H9 (cell line): Measurements from ENCODE around the gene RAI1. TPM values are rescaled to one million over a fixed set of nuclear protein-coding genes. Genes with fewer than 3 reads are reported as not detected.

Source experiments
- DNase-seq: peaks from one replicate; pipeline ENCODE4 v3.0.0-alpha.2; 2017
- H2AFZ ChIP-seq: one replicate; pipeline ENCODE4 v1.6.1; 2013; ENCODE audit warnings: mild to moderate bottlenecking, low read length, control low read depth, moderate library complexity
- H2AK5ac ChIP-seq: 2 replicates; pipeline ENCODE4 v1.6.1; 2013; ENCODE audit warnings: low read length, control low read depth, mixed read lengths; ENCODE audit not compliant: insufficient read length
- H2BK120ac ChIP-seq: one replicate; pipeline ENCODE4 v1.6.1; 2013; ENCODE audit warnings: low read depth, mild to moderate bottlenecking, low read length, control low read depth, inconsistent platforms; ENCODE audit not compliant: poor library complexity, severe bottlenecking
- H2BK12ac ChIP-seq: 2 replicates; pipeline ENCODE4 v1.6.1; 2013; ENCODE audit warnings: low read length, control low read depth, mixed read lengths, low read depth; ENCODE audit not compliant: insufficient read length
- H2BK15ac ChIP-seq: 2 replicates; pipeline ENCODE4 v1.6.1; 2013; ENCODE audit warnings: low read depth, low read length, control low read depth
- H2BK20ac ChIP-seq: one replicate; pipeline ENCODE4 v1.6.1; 2013; ENCODE audit warnings: low read depth, mild to moderate bottlenecking, low read length, control low read depth, inconsistent platforms; ENCODE audit not compliant: poor library complexity, severe bottlenecking
- H2BK5ac ChIP-seq: 2 replicates; pipeline ENCODE4 v1.6.1; 2013; ENCODE audit warnings: low read length, control low read depth, mixed read lengths; ENCODE audit not compliant: insufficient read length
- H3K14ac ChIP-seq: 2 replicates; pipeline ENCODE4 v1.6.1; 2013; ENCODE audit warnings: low read length, control low read depth; ENCODE audit not compliant: insufficient read depth
- H3K18ac ChIP-seq: 2 replicates; pipeline ENCODE4 v1.6.1; 2013; ENCODE audit warnings: low read depth, mild to moderate bottlenecking, mixed read lengths, low read length, control low read depth; ENCODE audit not compliant: insufficient read length
- H3K23ac ChIP-seq: 2 replicates; pipeline ENCODE4 v1.6.1; 2013; ENCODE audit warnings: low read length, control low read depth, mixed read lengths, low read depth; ENCODE audit not compliant: insufficient read length
- H3K23me2 ChIP-seq: 2 replicates; pipeline ENCODE4 v1.6.1; 2013; ENCODE audit warnings: low read depth, mild to moderate bottlenecking, mixed read lengths, low read length, control low read depth; ENCODE audit not compliant: insufficient read length, poor library complexity, severe bottlenecking
- H3K27ac ChIP-seq: 2 replicates; pipeline ENCODE4 v1.5.1; 2013; ENCODE audit warnings: low read length, control low read depth, mixed read lengths, low read depth; ENCODE audit not compliant: insufficient read length
- H3K27me3 ChIP-seq: 2 replicates; pipeline ENCODE4 v1.6.1; 2013; ENCODE audit warnings: low read length, control low read depth, inconsistent platforms; ENCODE audit not compliant: insufficient read depth
- H3K4ac ChIP-seq: 2 replicates; pipeline ENCODE4 v1.6.1; 2013; ENCODE audit warnings: low read depth, mild to moderate bottlenecking, control low read depth, inconsistent platforms, low read length, moderate library complexity
- H3K4me1 ChIP-seq: 2 replicates; pipeline ENCODE4 v1.6.1; 2013; ENCODE audit warnings: low read length, control low read depth, inconsistent platforms; ENCODE audit not compliant: insufficient read depth
- H3K4me2 ChIP-seq: 2 replicates; pipeline ENCODE4 v1.6.1; 2013; ENCODE audit warnings: low read length, control low read depth, mixed read lengths; ENCODE audit not compliant: insufficient read length, insufficient read depth
- H3K56ac ChIP-seq: 2 replicates; pipeline ENCODE4 v1.6.1; 2013; ENCODE audit warnings: low read depth, mild to moderate bottlenecking, mixed read lengths, low read length, control low read depth; ENCODE audit not compliant: insufficient read length
- H3K79me1 ChIP-seq: 2 replicates; pipeline ENCODE4 v1.6.1; 2013; ENCODE audit warnings: low read depth, mild to moderate bottlenecking, moderate library complexity, low read length, control low read depth, inconsistent platforms; ENCODE audit not compliant: insufficient read depth, poor library complexity, severe bottlenecking
- H3K79me2 ChIP-seq: 2 replicates; pipeline ENCODE4 v1.6.1; 2013; ENCODE audit warnings: low read length, control low read depth, inconsistent platforms; ENCODE audit not compliant: insufficient read depth
- H3K9ac ChIP-seq: 2 replicates; pipeline ENCODE4 v1.6.1; 2013; ENCODE audit warnings: low read length, control low read depth, mixed read lengths; ENCODE audit not compliant: insufficient read length; ENCODE audit errors: extremely low read depth
- H3K9me3 ChIP-seq: one replicate; pipeline ENCODE4 v1.6.1; 2013; ENCODE audit warnings: low read depth, low read length, inconsistent platforms; ENCODE audit not compliant: control insufficient read depth
- H3T11ph ChIP-seq: one replicate; pipeline ENCODE4 v1.6.1; 2013; ENCODE audit warnings: mild to moderate bottlenecking, low read length, control low read depth, inconsistent platforms
- H4K20me1 ChIP-seq: one replicate; pipeline ENCODE4 v1.6.1; 2013; ENCODE audit not compliant: control insufficient read depth, insufficient read length, insufficient read depth
- H4K5ac ChIP-seq: 2 replicates; pipeline ENCODE4 v1.6.1; 2013; ENCODE audit warnings: low read depth, mild to moderate bottlenecking, mixed read lengths, low read length, control low read depth; ENCODE audit not compliant: insufficient read length
- H4K8ac ChIP-seq: replicated peaks from 2 replicates; pipeline ENCODE4 v1.6.1; 2013; ENCODE audit warnings: low read length, control low read depth, mixed read lengths, low read depth; ENCODE audit not compliant: insufficient read length
- H4K91ac ChIP-seq: 2 replicates; pipeline ENCODE4 v1.6.1; 2013; ENCODE audit warnings: low read depth, mild to moderate bottlenecking, moderate library complexity, mixed read lengths, low read length, control low read depth; ENCODE audit not compliant: insufficient read length
- H3K27ac Mint-ChIP-seq, 3 experiments: 2 replicates in 2 of 3; 3 replicates in 1 of 3; pipeline ENCODE4 v1.8.0; 2020 to 2021; ENCODE audit warnings: mixed read lengths in 3 of 3, mild to moderate bottlenecking in 1 of 3, moderate library complexity in 1 of 3
- H3K27me3 Mint-ChIP-seq: 2 replicates; pipeline ENCODE4 v1.8.0; 2021; ENCODE audit warnings: low read depth, mild to moderate bottlenecking, moderate library complexity, mixed read lengths
- H3K36me3 Mint-ChIP-seq, 3 experiments: 2 replicates in 2 of 3; 3 replicates in 1 of 3; pipeline ENCODE4 v1.8.0; 2020 to 2021; ENCODE audit warnings: low read depth in 3 of 3, mixed read lengths in 3 of 3; ENCODE audit not compliant: insufficient read depth in 1 of 3
- H3K4me1 Mint-ChIP-seq, 2 experiments: 2 replicates each; pipeline ENCODE4 v1.8.0; 2020; ENCODE audit warnings: mixed read lengths in 2 of 2
- H3K4me3 Mint-ChIP-seq, 2 experiments: 2 replicates in 1 of 2; 3 replicates in 1 of 2; pipeline ENCODE4 v1.8.0; 2020 to 2021; ENCODE audit warnings: mild to moderate bottlenecking in 2 of 2, mixed read lengths in 2 of 2, moderate library complexity in 1 of 2
- H3K9me3 Mint-ChIP-seq, 2 experiments: 2 replicates in 1 of 2; 3 replicates in 1 of 2; pipeline ENCODE4 v1.8.0; 2020; ENCODE audit warnings: mild to moderate bottlenecking in 2 of 2, mixed read lengths in 2 of 2, moderate library complexity in 1 of 2
- CTCF ChIP-seq: fragments of 200-600 bp; sonication (generic); conservative IDR thresholded peaks from 3 replicates; pipeline ENCODE4 v1.8.0; 2021; ENCODE audit warnings: antibody characterized with exemption, mild to moderate bottlenecking
- WGBS: extraction: QIAGEN DNeasy Blood & Tissue Kit; methylation state at CpG from one replicate; pipeline ENCODE4 v1.1.7; 2013; ENCODE audit warnings: missing lambda C conversion rate, low lambda C conversion rate, mixed read lengths; ENCODE audit not compliant: insufficient read length; ENCODE audit errors: extremely low coverage; 5-methylcytosine and 5-hydroxymethylcytosine counted together
- total RNA-seq: library from RNA; stranded (reverse); gene quantifications from 2 replicates; pipeline ENCODE4 v1.2.1, GENCODE V29; 2021

Gene RAI1
- total RNA-seq, 1 experiment from 2014 or later = 1.5 TPM

- peak overlapping the region; percentile 96 for H2AK5ac ChIP-seq
- peak overlapping the region; percentile 37 for H3K9ac ChIP-seq
- Mint-ChIP-seq H3K9me3 (no peaks in the 10 kb centered on the region; a peak in 3 of 5 replicates), H3K4me3 (peak overlapping the region; percentile 76 to 87), H3K36me3 (peaks cover 7 to 24% (median 21%) of the 10 kb centered on the region in 3 experiments), H3K4me1 (peaks cover 57 to 70% of the 10 kb centered on the region in 2 experiments), H3K27me3 (peaks cover 2% of the 10 kb centered on the region; the same call in 1 of the 2 replicates), H3K27ac (peak overlapping the region; percentile 98 to 99 (median 99))
- peaks cover 3% of the 10 kb centered on the region for H4K20me1 ChIP-seq
- H2AFZ ChIP-seq = no peak overlapping the region
- H4K91ac ChIP-seq = peak overlapping the region; percentile 2
- H3K27me3 ChIP-seq = no peaks in the 10 kb centered on the region
- peak overlapping the region; percentile 81 for H3K4ac ChIP-seq
- no peak overlapping the region for H3K56ac ChIP-seq
- H3K9me3 ChIP-seq = no peaks in the 10 kb centered on the region
- peak overlapping the region; percentile 83 for H3K18ac ChIP-seq
- H2BK120ac ChIP-seq = peak overlapping the region; percentile 65
- peak; percentile 84 for DNase-seq
- no peak for TF ChIP-seq CTCF
- H3K23me2 ChIP-seq = peaks cover 13% of the 10 kb centered on the region
- H3T11ph ChIP-seq = peak overlapping the region; percentile 27
- peak overlapping the region; percentile 55 for H3K27ac ChIP-seq
- H3K23ac ChIP-seq = no peak overlapping the region
- peak overlapping the region; percentile 21 for H4K8ac ChIP-seq
- no peak overlapping the region for H2BK15ac ChIP-seq
- WGBS = no CpG with 5 or more reads among the region's 3 CpGs
- peaks cover 15% of the 10 kb centered on the region; the same call in 1 of the 2 replicates for H3K79me2 ChIP-seq
- H2BK5ac ChIP-seq = peak overlapping the region; percentile 12
- H3K4me2 ChIP-seq = peak overlapping the region; percentile 3
- H3K79me1 ChIP-seq = no peaks in the 10 kb centered on the region
- no peak overlapping the region for H2BK20ac ChIP-seq
- peak overlapping the region; percentile 83 for H2BK12ac ChIP-seq
- H3K14ac ChIP-seq = peak overlapping the region; percentile 85
- H4K5ac ChIP-seq = peak overlapping the region; percentile 59
- H3K4me1 ChIP-seq = peaks cover 21% of the 10 kb centered on the region
Measured at GRCh38 chr17:17837380-17837821, 156.1 kb downstream of the RAI1 start.
